ENCODE measurements around the gene RRAS. TPM values are rescaled to one million over a fixed set of nuclear protein-coding genes. Genes with fewer than 3 reads are reported as not detected.

The RRAS gene
- total and polyA plus RNA-seq, 7 donors = 79.8 to 139 (median 126) TPM

GRCh38 chr19:49655570-49656455, 15.9 kb upstream of the RRAS start:
- no peaks in the 10 kb centered on the region for H3K9me3 ChIP-seq
- peaks cover 58 to 96% (median 84%) of the 10 kb centered on the region in 4 donors for H3K36me3 ChIP-seq
- DNase-seq = no peak
- 90 to 91% methylated on average over 23 of the region's 23 CpGs for WGBS, 2 donors
- H3K27ac ChIP-seq = no peak overlapping the region
- H3K4me1 ChIP-seq = no peaks in the 10 kb centered on the region
- no peak overlapping the region for H3K4me3 ChIP-seq
- intact Hi-C loops (cut with DNase I) = no loop called here
- TF ChIP-seq EP300 (IDR thresholded peaks at IDR 0.05) (no peak), POLR2AphosphoS5 (IDR thresholded peaks at IDR 0.05) (no peak), POLR2A (IDR thresholded peaks at IDR 0.05) (no peak), CTCF (IDR thresholded peaks at IDR 0.05) (no peak)
- no peaks in the 10 kb centered on the region for H3K27me3 ChIP-seq

GRCh38 chr19:49654581-49654980, 14.6 kb upstream of the RRAS start:
- no peaks in the 10 kb centered on the region for H3K4me1 ChIP-seq
- no peak overlapping the region for H3K4me3 ChIP-seq
- no peak overlapping the region for H3K27ac ChIP-seq
- peaks cover 58 to 96% (median 80%) of the 10 kb centered on the region in 4 donors for H3K36me3 ChIP-seq
- intact Hi-C loops (cut with DNase I) = no loop called here
- whole genome bisulfite sequencing, 2 donors = 89 to 93% methylated on average over 10 of the region's 10 CpGs
- TF ChIP-seq POLR2A (IDR thresholded peaks at IDR 0.05) = no peak
- TF ChIP-seq POLR2AphosphoS5 (IDR thresholded peaks at IDR 0.05) = no peak
- no peak for TF ChIP-seq CTCF (IDR thresholded peaks at IDR 0.05)
- no peak for TF ChIP-seq EP300 (IDR thresholded peaks at IDR 0.05)
- no peak for DNase-seq
- H3K27me3 ChIP-seq = no peaks in the 10 kb centered on the region
- no peaks in the 10 kb centered on the region for H3K9me3 ChIP-seq

GRCh38 chr19:49653466-49653806, 13.5 kb upstream of the RRAS start:
- Histone ChIP-seq H3K27ac (no peak overlapping the region), H3K27me3 (no peaks in the 10 kb centered on the region), H3K9me3 (no peaks in the 10 kb centered on the region), H3K4me3 (no peak overlapping the region), H3K4me1 (no peaks in the 10 kb centered on the region), H3K36me3 (peaks cover 49 to 96% (median 69%) of the 10 kb centered on the region in 4 donors)
- WGBS, 2 donors = 90 to 91% methylated on average over 13 of the region's 13 CpGs
- DNase-seq = no peak
- TF ChIP-seq EP300 (IDR thresholded peaks at IDR 0.05) (no peak), CTCF (IDR thresholded peaks at IDR 0.05) (no peak)
- intact Hi-C loops (cut with DNase I) = no loop called here

- Histone ChIP-seq H3K4me3 (no peak overlapping the region), H3K9me3 (no peaks in the 10 kb centered on the region), H3K36me3 (peaks cover 43 to 96% (median 65%) of the 10 kb centered on the region in 4 donors), H3K27me3 (no peaks in the 10 kb centered on the region), H3K4me1 (no peaks in the 10 kb centered on the region), H3K27ac (no peak overlapping the region)
- WGBS, 2 donors = 96% methylated on average over 58 of the region's 58 CpGs
- no peak for DNase-seq
- TF ChIP-seq CTCF (IDR thresholded peaks at IDR 0.05) = no peak
- no peak for TF ChIP-seq EP300 (IDR thresholded peaks at IDR 0.05)
- TF ChIP-seq POLR2AphosphoS5 (IDR thresholded peaks at IDR 0.05) = no peak
- TF ChIP-seq POLR2A (IDR thresholded peaks at IDR 0.05) = no peak
- intact Hi-C loops (cut with DNase I) = no loop called here
Measured at GRCh38 chr19:49652551-49653465, 12.9 kb upstream of the RRAS start.

All from sigmoid colon (tissue), 7 donors.